Transverse colon (tissue), 4 donors: ENCODE data around the gene KCNE3. TPM values are rescaled to one million over a fixed set of nuclear protein-coding genes. Genes with fewer than 3 reads are reported as not detected.
A peak's percentile ranks its signal among the peaks of the same experiment; 100 is the strongest.
"Not testable (repeated sequence)": the region's sequence is repeated elsewhere in the genome, so short reads cannot be mapped to it uniquely, and the experiment has no call there.

Experiments used
- DNase-seq: peaks from one replicate; pipeline ENCODE4 v3.0.0-alpha.2; 2019
- H3K27ac ChIP-seq, 4 donors: fragments of 200-600 bp; sonication (generic); 2 replicates each; pipeline ENCODE4 v1.5.1; 2016 to 2018; ENCODE audit warnings: inconsistent platforms in 4 of 4
- H3K27me3 ChIP-seq: fragments of 200-600 bp; sonication (generic); 2 replicates; pipeline ENCODE4 v1.5.1; 2017; ENCODE audit warnings: inconsistent platforms
- H3K36me3 ChIP-seq, 4 donors: fragments of 200-600 bp; sonication (generic); 2 replicates each; pipeline ENCODE4 v1.5.1; 2017 to 2019; ENCODE audit warnings: inconsistent platforms in 4 of 4
- H3K4me1 ChIP-seq, 4 donors: fragments of 200-600 bp; sonication (generic); 2 replicates each; pipeline ENCODE4 v1.5.1; 2017 to 2020; ENCODE audit warnings: inconsistent platforms in 4 of 4
- H3K4me3 ChIP-seq, 4 donors: fragments of 200-600 bp; sonication (generic); 1 replicate in 1 of 4; 2 replicates in 3 of 4; pipeline versions ENCODE4 v1.5.1 to v1.6.1; 2017 to 2019; ENCODE audit warnings: inconsistent platforms in 4 of 4
- H3K9me3 ChIP-seq, 2 donors: fragments of 200-600 bp; sonication (generic); 2 replicates each; pipeline ENCODE4 v1.5.1; 2017 to 2019; ENCODE audit warnings: inconsistent platforms in 2 of 2
- CTCF ChIP-seq, 5 experiments: fragments of 200-600 bp in 3 of 5; fragments of 450-650 bp in 2 of 5; sonication (generic) in 3 of 5; IDR thresholded peaks; 1 replicate in 2 of 5; 2 replicates in 3 of 5; pipeline ENCODE4 v1.5.1; 2016 to 2017; ENCODE audit warnings: antibody characterized with exemption in 5 of 5, inconsistent platforms in 3 of 5, mild to moderate bottlenecking in 2 of 5, moderate library complexity in 1 of 5
- EP300 ChIP-seq: sonication (generic); formaldehyde crosslinking; IDR thresholded peaks from one replicate; pipeline ENCODE4 v1.6.1; 2017; ENCODE audit warnings: antibody characterized with exemption, low read depth
- POLR2A ChIP-seq: fragments of 450-650 bp; IDR thresholded peaks from one replicate; pipeline ENCODE4 v1.6.1; 2016; ENCODE audit warnings: antibody characterized with exemption, mild to moderate bottlenecking, moderate library complexity
- POLR2AphosphoS5 ChIP-seq, 3 donors: sonication (generic); formaldehyde crosslinking; IDR thresholded peaks; one replicate each; pipeline ENCODE4 v1.6.1; 2016; ENCODE audit warnings: antibody characterized with exemption in 3 of 3
- WGBS, 2 donors: methylation state at CpG; one replicate each; pipeline ENCODE4 v1.1.5; 2018; ENCODE audit warnings: low coverage in 1 of 2; 5-methylcytosine and 5-hydroxymethylcytosine counted together
- in situ Hi-C, 4 donors: fragments of 200-750 bp; cut with MboI; loops; one replicate each; pipeline versions ENCODE4 v1.15.0 to v1.15.1; 2017; ENCODE audit warnings: low sequenced_read_pairs in 3 of 4, low pct_ligation_motif_present in 1 of 4, low pct_unique_long_range_greater_than_20kb in 1 of 4
- intact Hi-C: fragments of 100-400 bp; cut with DNase I; formaldehyde crosslinking; loops from one replicate; pipeline ENCODE4 v1.15.1; 2023; ENCODE audit warnings: low total_unique reads
- total RNA-seq, 4 donors: library from RNA; depleted of rRNA; stranded (reverse); fragments of >200 nt; gene quantifications; one replicate each; pipeline ENCODE4 v1.1.0, GENCODE V29; 2016

Gene KCNE3
- total RNA-seq, 4 donors from 2014 or later, result 0.80 to 14.9 (median 6.8) TPM

GRCh38 chr11:74425100-74425499 is 42.2 kb downstream of the KCNE3 start:
- in situ Hi-C loops, result loop anchor here in 1 of 4 donors (10.0 kb wide), 1 partner anchor 150 kb away; no protein-coding TSS in a partner anchor
- DNase-seq, result no peak

GRCh38 chr11:74418509-74418895 is 48.8 kb downstream of the KCNE3 start:
- Histone ChIP-seq H3K36me3 (no peaks in the 10 kb centered on the region), H3K4me3 (no peak overlapping the region), H3K27ac (peak overlapping the region; percentile 1 to 50 (median 30)), H3K9me3 (no peaks in the 10 kb centered on the region), H3K4me1 (peaks cover 0 to 25% (median 11%) of the 10 kb centered on the region in 4 donors), H3K27me3 (no peaks in the 10 kb centered on the region)
- intact Hi-C loops (no loop called here), in situ Hi-C loops (no loop called here)
- TF ChIP-seq POLR2A (no peak), POLR2AphosphoS5 (IDR thresholded peaks at IDR 0.05) (peak in 2 of 3 donors; percentile 3 to 11), EP300 (no peak)
- 27 to 49% methylated on average over 1 of the region's 1 CpG for WGBS, 2 donors
- no peak for DNase-seq

More at GRCh38 chr11:74425100-74425499, 42.2 kb downstream of the KCNE3 start:
- TF ChIP-seq POLR2AphosphoS5 (IDR thresholded peaks at IDR 0.05), result no peak
- TF ChIP-seq EP300, result no peak
- TF ChIP-seq CTCF (IDR thresholded peaks at IDR 0.05), result no peak
- TF ChIP-seq POLR2A, result no peak
- intact Hi-C loops, result no loop called here
- Histone ChIP-seq H3K4me1 (peaks cover 0 to 6% (median 0%) of the 10 kb centered on the region in 4 donors), H3K27me3 (no peaks in the 10 kb centered on the region), H3K36me3 (no peaks in the 10 kb centered on the region), H3K9me3 (peaks cover 0 to 3% of the 10 kb centered on the region in 2 donors), H3K27ac (no peak overlapping the region), H3K4me3 (no peak overlapping the region)

GRCh38 chr11:74417860-74418508 is 49.4 kb downstream of the KCNE3 start:
- intact Hi-C loops, result no loop called here
- in situ Hi-C loops, result no loop called here
- peak overlapping the region; percentile 12 to 57 (median 41) for H3K27ac ChIP-seq

GRCh38 chr11:74417379-74417804 is 50.0 kb downstream of the KCNE3 start:
- WGBS, 2 donors, result 4 to 8% methylated on average over 1 of the region's 1 CpG
- Histone ChIP-seq H3K9me3 (no peaks in the 10 kb centered on the region), H3K4me1 (peaks cover 0 to 19% (median 11%) of the 10 kb centered on the region in 4 donors), H3K27ac (peak overlapping the region; percentile 12 to 57 (median 41)), H3K4me3 (no peak overlapping the region), H3K27me3 (no peaks in the 10 kb centered on the region), H3K36me3 (no peaks in the 10 kb centered on the region)
- intact Hi-C loops (no loop called here), in situ Hi-C loops (no loop called here)
- no peak for DNase-seq
- TF ChIP-seq EP300, result no peak
- no peak for TF ChIP-seq CTCF (IDR thresholded peaks at IDR 0.05)

More at GRCh38 chr11:74417860-74418508, 49.4 kb downstream of the KCNE3 start:
- H3K4me3 ChIP-seq, result no peak overlapping the region
- peaks cover 0 to 25% (median 11%) of the 10 kb centered on the region in 4 donors for H3K4me1 ChIP-seq
- DNase-seq, result no peak
- no peaks in the 10 kb centered on the region for H3K36me3 ChIP-seq
- WGBS, 2 donors, result 86 to 95% methylated on average over 2 to 4 of the region's 4 CpGs
- H3K27me3 ChIP-seq, result no peaks in the 10 kb centered on the region
- H3K9me3 ChIP-seq, result no peaks in the 10 kb centered on the region
- TF ChIP-seq EP300, result no peak
- TF ChIP-seq CTCF (IDR thresholded peaks at IDR 0.05), result no peak
- no peak for TF ChIP-seq POLR2A
- no peak for TF ChIP-seq POLR2AphosphoS5 (IDR thresholded peaks at IDR 0.05)

GRCh38 chr11:74416974-74417373 is 50.4 kb downstream of the KCNE3 start:
- H3K9me3 ChIP-seq, DNase-seq, intact Hi-C loops, H3K36me3 ChIP-seq, in situ Hi-C loops, H3K27me3 ChIP-seq, H3K4me3 ChIP-seq: not testable (repeated sequence)
- 43% methylated on average over 1 of the region's 1 CpG; no CpG with 5 or more reads in 1 of the 2 donors for WGBS, 2 donors
- H3K4me1 ChIP-seq, result peaks cover 0 to 19% (median 11%) of the 10 kb centered on the region in 4 donors
- peak overlapping the region in 1 of 4 donors; percentile 32 for H3K27ac ChIP-seq
